Motor neuron (in vitro differentiated cells): Measurements from ENCODE around the gene CLDN7. TPM values are rescaled to one million over a fixed set of nuclear protein-coding genes. Genes with fewer than 3 reads are reported as not detected.
A peak's percentile ranks its signal among the peaks of the same experiment; 100 is the strongest.

Experiments
- ATAC-seq, 8 experiments: fragments of 200-7000 bp; cut with Tn5 transposase; replicated peaks in 6 of 8; 2 replicates each; pipeline ENCODE4 v1.8.0; 2021; ENCODE audit warnings: mild to moderate bottlenecking in 8 of 8, moderate library complexity in 8 of 8
- H3K27ac ChIP-seq, 2 donors: fragments of 250-450 bp; sonication (Bioruptor Pico); 2 replicates each; pipeline ENCODE4 v1.9.0; 2021; ENCODE audit warnings: antibody characterized with exemption in 2 of 2, mild to moderate bottlenecking in 2 of 2, moderate library complexity in 1 of 2
- H3K4me1 ChIP-seq, 2 donors: fragments of 250-450 bp; sonication (Bioruptor Pico); replicated peaks in 1 of 2; 2 replicates each; pipeline ENCODE4 v1.6.1; 2021; ENCODE audit warnings: antibody characterized with exemption in 2 of 2, mild to moderate bottlenecking in 2 of 2, moderate library complexity in 1 of 2
- H3K4me3 ChIP-seq, 5 donors: fragments of 250-450 bp; sonication (Bioruptor Pico); 2 replicates each; pipeline ENCODE4 v1.9.0; 2021; ENCODE audit warnings: antibody characterized with exemption in 5 of 5, mild to moderate bottlenecking in 5 of 5, moderate library complexity in 4 of 5
- WGBS, 10 experiments: fragments of 450-650 bp; shearing (Covaris generic); methylation state at CpG; one replicate each; pipeline ENCODE4 v1.0.0; 2022; 5-methylcytosine and 5-hydroxymethylcytosine counted together
- in situ Hi-C, 9 experiments: fragments of 400-800 bp; cut with MboI; loops; one replicate each; pipeline ENCODE4 v1.15.0; 2021; ENCODE audit warnings: low sequenced_read_pairs in 9 of 9, low pct_unique_long_range_greater_than_20kb in 2 of 9; ENCODE audit not compliant: unreplicated experiment in 9 of 9
- total RNA-seq, 8 experiments: library from RNA; unstranded; fragments of 300-600 nt; gene quantifications; 2 replicates each; pipeline versions ENCODE4 v1.2.3 to v1.2.4, GENCODE V29; 2022

The CLDN7 gene
- total RNA-seq, 8 experiments from 2014 or later, result 0.32 to 3.7 (median 0.99) TPM

- peak overlapping the region in 2 of 5 donors; percentile 38 to 44 for H3K4me3 ChIP-seq
- H3K4me1 ChIP-seq, result peaks cover 0 to 8% of the 10 kb centered on the region in 2 donors
- H3K27ac ChIP-seq, result no peak overlapping the region
- WGBS, 10 experiments, result 50 to 100% (median 80%) methylated on average over 1 to 4 of the region's 6 CpGs; no CpG with 5 or more reads in 1 of the 10 experiments
- peak in 1 of 8 experiments; percentile 6 for ATAC-seq
- in situ Hi-C loops, result loop anchor here in 1 of 9 experiments (25.0 kb wide), 1 partner anchor 246 kb away; the partner anchor contains the start of genes SLC16A11 and SLC16A13
These were observed 20.6 kb upstream of the CLDN7 start for GRCh38 chr17:7282752-7283321.

- Histone ChIP-seq H3K4me1 (peaks cover 0 to 8% of the 10 kb centered on the region in 2 donors), H3K4me3 (peak overlapping the region; percentile 26 to 44 (median 38)), H3K27ac (no peak overlapping the region)
- in situ Hi-C loops, result loop anchor here in 1 of 9 experiments (25.0 kb wide), 1 partner anchor 245 kb away; the partner anchor contains the start of genes SLC16A11 and SLC16A13
- peak in 5 of 8 experiments; percentile 7 to 40 (median 33) for ATAC-seq
- WGBS, 10 experiments, result 0 to 20% (median 4%) methylated on average over 1 to 4 of the region's 43 CpGs; no CpG with 5 or more reads in 7 of the 10 experiments
These were observed 19.9 kb upstream of the CLDN7 start for GRCh38 chr17:7281953-7282751.

GRCh38 chr17:7281074-7281952, 19.0 kb upstream of the CLDN7 start, which contains the start of gene SLC2A4:
Gene SLC2A4, plus strand, starts transcription at chr17:7281718. Its CDS starts 217 bp downstream, at chr17:7281935.
- WGBS, 10 experiments, result 0% methylated on average over 2 to 18 of the region's 71 CpGs; no CpG with 5 or more reads in 6 of the 10 experiments
- in situ Hi-C loops, result loop anchor here in 1 of 9 experiments (25.0 kb wide), 1 partner anchor 244 kb away; the partner anchor contains the start of genes SLC16A11 and SLC16A13
- H3K27ac ChIP-seq, result no peak within 1 kb of the TSS
- H3K4me3 ChIP-seq, result peak within 1 kb of the TSS; percentile 26 to 44 (median 38)
- H3K4me1 ChIP-seq, result peaks cover 0 to 8% of the 10 kb centered on the region in 2 donors
- peak; percentile 69 to 86 (median 82) for ATAC-seq

GRCh38 chr17:7280519-7281073, 18.3 kb upstream of the CLDN7 start:
- Histone ChIP-seq H3K4me1 (peaks cover 0 to 8% of the 10 kb centered on the region in 2 donors), H3K27ac (no peak overlapping the region), H3K4me3 (peak overlapping the region in 4 of 5 donors; percentile 9 to 44 (median 38))
- peak; percentile 60 to 80 (median 71) for ATAC-seq
- WGBS, 10 experiments, result 0 to 3% (median 0%) methylated on average over 2 to 24 of the region's 29 CpGs; no CpG with 5 or more reads in 4 of the 10 experiments
- in situ Hi-C loops, result loop anchor here in 1 of 9 experiments (25.0 kb wide), 1 partner anchor 243 kb away; the partner anchor contains the start of genes SLC16A11 and SLC16A13

- in situ Hi-C loops, result loop anchor here in 1 of 9 experiments (25.0 kb wide), 1 partner anchor 242 kb away; the partner anchor contains the start of genes SLC16A11 and SLC16A13
- peaks cover 0 to 8% of the 10 kb centered on the region in 2 donors for H3K4me1 ChIP-seq
- no peak overlapping the region for H3K4me3 ChIP-seq
- WGBS, 10 experiments, result 15 to 91% (median 80%) methylated on average over 2 to 7 of the region's 8 CpGs
- ATAC-seq, result no peak
- no peak overlapping the region for H3K27ac ChIP-seq
These were observed 17.2 kb upstream of the CLDN7 start for GRCh38 chr17:7279448-7279847.

- WGBS, 10 experiments, result 0 to 100% (median 23%) methylated on average over 1 of the region's 1 CpG; no CpG with 5 or more reads in 2 of the 10 experiments
- in situ Hi-C loops, result no loop called here
- H3K27ac ChIP-seq, result no peak overlapping the region
- peak in 3 of 8 experiments; percentile 21 to 91 (median 85) for ATAC-seq
- H3K4me1 ChIP-seq, result peaks cover 0 to 9% of the 10 kb centered on the region in 2 donors
- H3K4me3 ChIP-seq, result no peak overlapping the region
These were observed 4.5 kb upstream of the CLDN7 start for GRCh38 chr17:7266784-7267183.

- 40% methylated on average over 2 of the region's 4 CpGs; no CpG with 5 or more reads in 9 of the 10 experiments for WGBS, 10 experiments
- no peak overlapping the region for H3K27ac ChIP-seq
- no peak overlapping the region for H3K4me3 ChIP-seq
- in situ Hi-C loops, result no loop called here
- peaks cover 0 to 19% of the 10 kb centered on the region in 2 donors for H3K4me1 ChIP-seq
- no peak for ATAC-seq
These were observed 1.5 kb upstream of the CLDN7 start for GRCh38 chr17:7263801-7264078.

GRCh38 chr17:7262935-7263800, 890 bp upstream of the CLDN7 start:
- H3K4me3 ChIP-seq, result no peak overlapping the region
- no peak overlapping the region for H3K27ac ChIP-seq
- WGBS, 10 experiments, result 0 to 57% (median 12%) methylated on average over 2 to 12 of the region's 26 CpGs; no CpG with 5 or more reads in 1 of the 10 experiments
- peak in 4 of 8 experiments; percentile 10 to 27 (median 12) for ATAC-seq
- in situ Hi-C loops, result no loop called here
- peaks cover 0 to 19% of the 10 kb centered on the region in 2 donors for H3K4me1 ChIP-seq

- in situ Hi-C loops, result no loop called here
- Histone ChIP-seq H3K4me1 (peaks cover 0 to 19% of the 10 kb centered on the region in 2 donors), H3K4me3 (peak overlapping the region in 3 of 5 donors; percentile 8 to 21 (median 10)), H3K27ac (no peak overlapping the region)
- ATAC-seq, result peak; percentile 41 to 64 (median 52)
- 0 to 58% (median 36%) methylated on average over 1 to 9 of the region's 71 CpGs; no CpG with 5 or more reads in 6 of the 10 experiments for WGBS, 10 experiments
These were observed 693 bp downstream of the CLDN7 start for GRCh38 chr17:7261379-7262191.

- Histone ChIP-seq H3K4me3 (peak overlapping the region in 3 of 5 donors; percentile 8 to 21 (median 10)), H3K4me1 (peaks cover 0 to 19% of the 10 kb centered on the region in 2 donors), H3K27ac (no peak overlapping the region)
- in situ Hi-C loops, result no loop called here
- ATAC-seq, result peak; percentile 36 to 64 (median 49)
- WGBS, 10 experiments, result 0 to 100% (median 37%) methylated on average over 1 to 12 of the region's 54 CpGs; no CpG with 5 or more reads in 7 of the 10 experiments
These were observed 1.5 kb downstream of the CLDN7 start for GRCh38 chr17:7260651-7261378.
